Stimulated activated CD4-positive, alpha-beta T cell treated with anti-CD3 and anti-CD28 coated beads, Interleukin-2, amount 100 ng/mL, for 4 hours (primary cell): ENCODE results near the gene ISLR.

Experiments used
- DNase-seq: peaks from one replicate; pipeline ENCODE4 v3.0.0-alpha.2; 2020; ENCODE audit warnings: low read depth

ISLR gene

GRCh38 chr15:74172701-74173379, 670 bp upstream of the ISLR start:
- DNase-seq = no peak

- no peak for DNase-seq
Measured at GRCh38 chr15:74174219-74174957, 878 bp downstream of the ISLR start.

- DNase-seq = no peak
Measured at GRCh38 chr15:74174958-74175253, 1.4 kb downstream of the ISLR start.

GRCh38 chr15:74175271-74176191, 2.0 kb downstream of the ISLR start:
- no peak for DNase-seq

- no peak for DNase-seq
Measured at GRCh38 chr15:74176262-74177214, 3.0 kb downstream of the ISLR start.

- no peak for DNase-seq
Measured at GRCh38 chr15:74178326-74179100, 5.0 kb downstream of the ISLR start.

- DNase-seq = no peak
Measured at GRCh38 chr15:74179101-74179841, 5.8 kb downstream of the ISLR start.

GRCh38 chr15:74179983-74180880, 6.7 kb downstream of the ISLR start:
- DNase-seq = no peak

- DNase-seq = no peak
Measured at GRCh38 chr15:74180881-74181602, 7.5 kb downstream of the ISLR start.

- DNase-seq = no peak
Measured at GRCh38 chr15:74182131-74182530, 8.6 kb downstream of the ISLR start.

GRCh38 chr15:74184582-74185091, 11.1 kb downstream of the ISLR start:
- no peak for DNase-seq

GRCh38 chr15:74185710-74186348, 12.3 kb downstream of the ISLR start:
- no peak for DNase-seq

- DNase-seq = no peak
Measured at GRCh38 chr15:74188216-74188615, 14.7 kb downstream of the ISLR start.

GRCh38 chr15:74191798-74192197, 18.3 kb downstream of the ISLR start:
- DNase-seq = no peak

- no peak for DNase-seq
Measured at GRCh38 chr15:74192751-74193150, 19.2 kb downstream of the ISLR start.

- DNase-seq = no peak
Measured at GRCh38 chr15:74193299-74193718, 19.8 kb downstream of the ISLR start.

- DNase-seq = no peak
Measured at GRCh38 chr15:74193905-74194304, 20.4 kb downstream of the ISLR start.
